GM23338 (cell line): ENCODE measurements around the gene TTC12. TPM values are rescaled to one million over a fixed set of nuclear protein-coding genes. Genes with fewer than 3 reads are reported as not detected.

Experiments
- ATAC-seq: fragments of 200-7000 bp; cut with Tn5 transposase; 3 replicates; pipeline ENCODE4 v1.9.1; 2020
- DNase-seq: peaks from one replicate; pipeline ENCODE4 v3.0.0-alpha.2; 2015; ENCODE audit warnings: low spot score
- H2AFZ ChIP-seq: fragments of 200-600 bp; sonication (generic); 2 replicates; pipeline ENCODE4 v1.8.0; 2016; ENCODE audit warnings: antibody characterized with exemption, mild to moderate bottlenecking, moderate library complexity
- H3F3A ChIP-seq: fragments of 200-600 bp; sonication (generic); replicated peaks from 2 replicates; pipeline ENCODE4 v1.8.0; 2017; ENCODE audit warnings: antibody characterized with exemption, mixed run types, low read depth
- H3K27ac ChIP-seq: fragments of 200-600 bp; sonication (generic); 2 replicates; pipeline ENCODE4 v1.6.1; 2016; ENCODE audit warnings: low read depth
- H3K27me3 ChIP-seq: fragments of 200-600 bp; sonication (generic); 2 replicates; pipeline ENCODE4 v1.8.0; 2016; ENCODE audit warnings: mild to moderate bottlenecking, mixed run types, moderate library complexity; ENCODE audit not compliant: insufficient read depth
- H3K36me3 ChIP-seq: fragments of 200-600 bp; sonication (generic); 2 replicates; pipeline ENCODE4 v1.8.0; 2016; ENCODE audit warnings: mild to moderate bottlenecking; ENCODE audit not compliant: insufficient read depth
- H3K4me1 ChIP-seq: fragments of 200-600 bp; sonication (generic); 2 replicates; pipeline ENCODE4 v1.8.0; 2016; ENCODE audit warnings: mild to moderate bottlenecking, moderate library complexity; ENCODE audit not compliant: insufficient read depth
- H3K4me2 ChIP-seq: fragments of 200-600 bp; sonication (generic); 2 replicates; pipeline ENCODE4 v1.7.1; 2017; ENCODE audit warnings: mixed run types
- H3K4me3 ChIP-seq: fragments of 200-600 bp; sonication (generic); 2 replicates; pipeline ENCODE4 v1.6.1; 2016; ENCODE audit warnings: mixed run types
- H3K79me2 ChIP-seq: fragments of 200-600 bp; sonication (generic); replicated peaks from 2 replicates; pipeline ENCODE4 v1.8.0; 2017; ENCODE audit warnings: mild to moderate bottlenecking; ENCODE audit not compliant: insufficient read depth
- H3K9me2 ChIP-seq: fragments of 200-600 bp; sonication (generic); 2 replicates; pipeline ENCODE4 v1.8.0; 2017; ENCODE audit not compliant: insufficient read depth
- H4K20me1 ChIP-seq: fragments of 200-600 bp; sonication (generic); replicated peaks from 2 replicates; pipeline ENCODE4 v1.8.0; 2017; ENCODE audit warnings: mild to moderate bottlenecking; ENCODE audit not compliant: insufficient read depth
- H3K27ac Mint-ChIP-seq: 2 replicates; pipeline ENCODE4 v1.8.0; 2020; ENCODE audit warnings: inconsistent platforms, mild to moderate bottlenecking, moderate library complexity, mixed read lengths
- H3K27me3 Mint-ChIP-seq: 3 replicates; pipeline ENCODE4 v1.8.0; 2022; ENCODE audit warnings: low read depth, mild to moderate bottlenecking, moderate library complexity, mixed read lengths, inconsistent platforms; ENCODE audit not compliant: insufficient read depth, poor library complexity
- H3K36me3 Mint-ChIP-seq: 3 replicates; pipeline ENCODE4 v1.8.0; 2021; ENCODE audit warnings: low read depth, mild to moderate bottlenecking, inconsistent platforms, moderate library complexity, mixed read lengths
- H3K4me1 Mint-ChIP-seq: 3 replicates; pipeline ENCODE4 v1.8.0; 2020; ENCODE audit warnings: mild to moderate bottlenecking, inconsistent platforms, mixed read lengths
- H3K4me3 Mint-ChIP-seq: 3 replicates; pipeline ENCODE4 v1.8.0; 2021; ENCODE audit warnings: moderate library complexity, mild to moderate bottlenecking, inconsistent platforms, mixed read lengths
- H3K9me3 Mint-ChIP-seq: 3 replicates; pipeline ENCODE4 v1.8.0; 2020; ENCODE audit warnings: moderate library complexity, mild to moderate bottlenecking, inconsistent platforms, mixed read lengths
- CREB1 ChIP-seq: fragments of 250-450 bp; sonication (Bioruptor Pico); IDR thresholded peaks from 2 replicates; pipeline ENCODE4 v1.5.0; 2020; ENCODE audit warnings: low read depth, mild to moderate bottlenecking, moderate library complexity
- EZH2 ChIP-seq: fragments of 200-600 bp; sonication (generic); IDR thresholded peaks from one replicate; pipeline ENCODE4 v1.8.0; 2017; ENCODE audit warnings: antibody characterized with exemption, mild to moderate bottlenecking, low read depth; ENCODE audit not compliant: unreplicated experiment
- EZH2phosphoT487 ChIP-seq: fragments of 200-600 bp; sonication (generic); IDR thresholded peaks from one replicate; pipeline ENCODE4 v1.8.1; 2018; ENCODE audit warnings: antibody characterized with exemption; ENCODE audit not compliant: unreplicated experiment
- JUNB ChIP-seq: IDR thresholded peaks from one replicate; pipeline ENCODE4 v1.6.1; 2016; ENCODE audit warnings: antibody characterized with exemption; ENCODE audit not compliant: unreplicated experiment
- NANOG ChIP-seq: IDR thresholded peaks from 2 replicates; pipeline ENCODE4 v1.6.1; 2016; ENCODE audit warnings: antibody characterized with exemption, borderline replicate concordance
- POLR2AphosphoS5 ChIP-seq: IDR thresholded peaks from 2 replicates; pipeline ENCODE4 v1.6.1; 2016; ENCODE audit warnings: antibody characterized with exemption, low read depth
- STAT1 ChIP-seq: IDR thresholded peaks from one replicate; pipeline ENCODE4 v1.6.1; 2016; ENCODE audit warnings: antibody characterized with exemption; ENCODE audit not compliant: unreplicated experiment
- ZNF114 ChIP-seq: fragments of 250-450 bp; sonication (Bioruptor Pico); IDR thresholded peaks from 2 replicates; pipeline ENCODE4 v1.5.0; 2020; ENCODE audit warnings: mild to moderate bottlenecking, moderate library complexity
- ZNF331 ChIP-seq: fragments of 250-450 bp; sonication (Bioruptor Pico); IDR thresholded peaks from 2 replicates; pipeline ENCODE4 v1.5.0; 2020; ENCODE audit warnings: low read depth, mild to moderate bottlenecking, moderate library complexity
- polyA plus RNA-seq: library from polyadenylated mRNA; unstranded; fragments of >200 nt; fragmentation: Nextera tagmentation; extraction: Ambion mirVana; gene quantifications from 2 replicates; pipeline ENCODE4 v1.2.1, GENCODE V29; 2016
- total RNA-seq: library from RNA; depleted of rRNA; stranded (reverse); fragments of >200 nt; shearing (Covaris generic); gene quantifications from 2 replicates; pipeline ENCODE4 v1.2.3, GENCODE V29; 2014
- TF ChIP-seq, protein P1 (sequence below), 2 experiments: fragments of 200-600 bp in 1 of 2; sonication (generic) in 1 of 2; conservative IDR thresholded peaks; 2 replicates each; pipeline versions ENCODE4 v1.5.1 to v1.6.1; 2016 to 2017; ENCODE audit warnings: antibody characterized with exemption in 2 of 2, low read depth in 2 of 2, mild to moderate bottlenecking in 2 of 2, moderate library complexity in 1 of 2
- TF ChIP-seq, protein P2 (sequence below): IDR thresholded peaks from one replicate; pipeline ENCODE4 v1.6.1; 2018; ENCODE audit warnings: antibody characterized with exemption; ENCODE audit not compliant: unreplicated experiment
- TF ChIP-seq, protein P3 (sequence below): fragments of 250-450 bp; sonication (Bioruptor Pico); IDR thresholded peaks from 2 replicates; pipeline ENCODE4 v1.5.0; 2020; ENCODE audit warnings: mild to moderate bottlenecking, moderate library complexity
- TF ChIP-seq, protein P4 (sequence below): IDR thresholded peaks from 2 replicates; pipeline ENCODE4 v1.6.1; 2016; ENCODE audit warnings: antibody characterized with exemption

The TTC12 gene
- total and polyA plus RNA-seq, 2 experiments from 2014 or later, result 3.4 to 12.5 TPM

DNA sequence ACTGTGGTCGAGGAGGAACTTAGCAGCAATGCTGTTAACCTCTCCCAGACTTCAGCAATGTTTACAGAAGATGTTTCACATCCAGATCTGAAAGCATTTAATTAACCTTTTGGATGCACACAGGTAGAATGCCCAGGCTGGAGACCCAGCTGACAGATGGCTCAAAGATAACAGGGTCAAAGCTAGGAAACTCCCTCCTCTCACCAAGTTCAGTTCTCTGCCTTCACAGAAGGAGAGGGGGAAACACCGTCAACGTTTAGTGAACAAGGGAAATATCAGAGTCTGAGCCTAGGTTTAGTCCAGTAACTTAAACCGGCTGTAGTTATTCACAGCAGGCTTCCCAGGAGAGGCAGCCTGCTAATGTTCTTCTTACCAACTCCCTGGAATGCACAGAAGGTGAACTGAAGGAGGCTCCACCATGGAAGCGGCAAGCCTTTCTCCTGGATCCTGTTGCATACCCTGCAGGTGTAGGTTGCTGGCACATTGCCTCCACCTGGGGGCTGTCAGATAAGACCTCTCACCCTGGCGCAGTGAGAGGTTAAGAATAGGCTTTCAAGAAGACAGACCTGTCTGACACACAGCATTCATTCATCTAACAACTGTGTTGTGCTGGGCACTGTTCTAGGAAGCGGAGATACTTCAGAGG is 49.7 kb downstream of the TTC12 start:
- Histone ChIP-seq H3F3A (no peaks in the 10 kb centered on the region), H3K4me3 (no peak overlapping the region), H3K9me2 (peaks cover 5% of the 10 kb centered on the region; the same call in 1 of the 2 replicates), H4K20me1 (no peaks in the 10 kb centered on the region), H3K4me1 (no peaks in the 10 kb centered on the region), H3K27me3 (no peaks in the 10 kb centered on the region), H3K4me2 (no peak overlapping the region), H3K79me2 (no peaks in the 10 kb centered on the region), H2AFZ (no peak overlapping the region), H3K27ac (no peak overlapping the region), H3K36me3 (no peaks in the 10 kb centered on the region)
- H3K4me3 Mint-ChIP-seq, result no peak overlapping the region
- no peak overlapping the region for H3K27ac Mint-ChIP-seq
- H3K9me3 Mint-ChIP-seq, result no peaks in the 10 kb centered on the region
- H3K36me3 Mint-ChIP-seq, result no peaks in the 10 kb centered on the region
- H3K27me3 Mint-ChIP-seq, result no peaks in the 10 kb centered on the region
- peaks cover 10% of the 10 kb centered on the region for H3K4me1 Mint-ChIP-seq
- ATAC-seq, result peak; percentile 39
- peak; percentile 7 for DNase-seq
- no peak for TF ChIP-seq NANOG
- TF ChIP-seq STAT1, result no peak
- no peak for TF ChIP-seq EZH2
- TF ChIP-seq, protein P1, sequence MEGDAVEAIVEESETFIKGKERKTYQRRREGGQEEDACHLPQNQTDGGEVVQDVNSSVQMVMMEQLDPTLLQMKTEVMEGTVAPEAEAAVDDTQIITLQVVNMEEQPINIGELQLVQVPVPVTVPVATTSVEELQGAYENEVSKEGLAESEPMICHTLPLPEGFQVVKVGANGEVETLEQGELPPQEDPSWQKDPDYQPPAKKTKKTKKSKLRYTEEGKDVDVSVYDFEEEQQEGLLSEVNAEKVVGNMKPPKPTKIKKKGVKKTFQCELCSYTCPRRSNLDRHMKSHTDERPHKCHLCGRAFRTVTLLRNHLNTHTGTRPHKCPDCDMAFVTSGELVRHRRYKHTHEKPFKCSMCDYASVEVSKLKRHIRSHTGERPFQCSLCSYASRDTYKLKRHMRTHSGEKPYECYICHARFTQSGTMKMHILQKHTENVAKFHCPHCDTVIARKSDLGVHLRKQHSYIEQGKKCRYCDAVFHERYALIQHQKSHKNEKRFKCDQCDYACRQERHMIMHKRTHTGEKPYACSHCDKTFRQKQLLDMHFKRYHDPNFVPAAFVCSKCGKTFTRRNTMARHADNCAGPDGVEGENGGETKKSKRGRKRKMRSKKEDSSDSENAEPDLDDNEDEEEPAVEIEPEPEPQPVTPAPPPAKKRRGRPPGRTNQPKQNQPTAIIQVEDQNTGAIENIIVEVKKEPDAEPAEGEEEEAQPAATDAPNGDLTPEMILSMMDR (conservative IDR thresholded peaks at IDR 0.05; ENCODE audit: low read depth in 2 of 2), result no peak
- TF ChIP-seq POLR2AphosphoS5, result no peak
- no peak for TF ChIP-seq JUNB
- no peak for TF ChIP-seq ZNF331 (CRISPR knock-in tag)
- TF ChIP-seq, protein P2, sequence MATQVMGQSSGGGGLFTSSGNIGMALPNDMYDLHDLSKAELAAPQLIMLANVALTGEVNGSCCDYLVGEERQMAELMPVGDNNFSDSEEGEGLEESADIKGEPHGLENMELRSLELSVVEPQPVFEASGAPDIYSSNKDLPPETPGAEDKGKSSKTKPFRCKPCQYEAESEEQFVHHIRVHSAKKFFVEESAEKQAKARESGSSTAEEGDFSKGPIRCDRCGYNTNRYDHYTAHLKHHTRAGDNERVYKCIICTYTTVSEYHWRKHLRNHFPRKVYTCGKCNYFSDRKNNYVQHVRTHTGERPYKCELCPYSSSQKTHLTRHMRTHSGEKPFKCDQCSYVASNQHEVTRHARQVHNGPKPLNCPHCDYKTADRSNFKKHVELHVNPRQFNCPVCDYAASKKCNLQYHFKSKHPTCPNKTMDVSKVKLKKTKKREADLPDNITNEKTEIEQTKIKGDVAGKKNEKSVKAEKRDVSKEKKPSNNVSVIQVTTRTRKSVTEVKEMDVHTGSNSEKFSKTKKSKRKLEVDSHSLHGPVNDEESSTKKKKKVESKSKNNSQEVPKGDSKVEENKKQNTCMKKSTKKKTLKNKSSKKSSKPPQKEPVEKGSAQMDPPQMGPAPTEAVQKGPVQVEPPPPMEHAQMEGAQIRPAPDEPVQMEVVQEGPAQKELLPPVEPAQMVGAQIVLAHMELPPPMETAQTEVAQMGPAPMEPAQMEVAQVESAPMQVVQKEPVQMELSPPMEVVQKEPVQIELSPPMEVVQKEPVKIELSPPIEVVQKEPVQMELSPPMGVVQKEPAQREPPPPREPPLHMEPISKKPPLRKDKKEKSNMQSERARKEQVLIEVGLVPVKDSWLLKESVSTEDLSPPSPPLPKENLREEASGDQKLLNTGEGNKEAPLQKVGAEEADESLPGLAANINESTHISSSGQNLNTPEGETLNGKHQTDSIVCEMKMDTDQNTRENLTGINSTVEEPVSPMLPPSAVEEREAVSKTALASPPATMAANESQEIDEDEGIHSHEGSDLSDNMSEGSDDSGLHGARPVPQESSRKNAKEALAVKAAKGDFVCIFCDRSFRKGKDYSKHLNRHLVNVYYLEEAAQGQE, result no peak
- TF ChIP-seq EZH2phosphoT487, result no peak
- TF ChIP-seq, protein P3, sequence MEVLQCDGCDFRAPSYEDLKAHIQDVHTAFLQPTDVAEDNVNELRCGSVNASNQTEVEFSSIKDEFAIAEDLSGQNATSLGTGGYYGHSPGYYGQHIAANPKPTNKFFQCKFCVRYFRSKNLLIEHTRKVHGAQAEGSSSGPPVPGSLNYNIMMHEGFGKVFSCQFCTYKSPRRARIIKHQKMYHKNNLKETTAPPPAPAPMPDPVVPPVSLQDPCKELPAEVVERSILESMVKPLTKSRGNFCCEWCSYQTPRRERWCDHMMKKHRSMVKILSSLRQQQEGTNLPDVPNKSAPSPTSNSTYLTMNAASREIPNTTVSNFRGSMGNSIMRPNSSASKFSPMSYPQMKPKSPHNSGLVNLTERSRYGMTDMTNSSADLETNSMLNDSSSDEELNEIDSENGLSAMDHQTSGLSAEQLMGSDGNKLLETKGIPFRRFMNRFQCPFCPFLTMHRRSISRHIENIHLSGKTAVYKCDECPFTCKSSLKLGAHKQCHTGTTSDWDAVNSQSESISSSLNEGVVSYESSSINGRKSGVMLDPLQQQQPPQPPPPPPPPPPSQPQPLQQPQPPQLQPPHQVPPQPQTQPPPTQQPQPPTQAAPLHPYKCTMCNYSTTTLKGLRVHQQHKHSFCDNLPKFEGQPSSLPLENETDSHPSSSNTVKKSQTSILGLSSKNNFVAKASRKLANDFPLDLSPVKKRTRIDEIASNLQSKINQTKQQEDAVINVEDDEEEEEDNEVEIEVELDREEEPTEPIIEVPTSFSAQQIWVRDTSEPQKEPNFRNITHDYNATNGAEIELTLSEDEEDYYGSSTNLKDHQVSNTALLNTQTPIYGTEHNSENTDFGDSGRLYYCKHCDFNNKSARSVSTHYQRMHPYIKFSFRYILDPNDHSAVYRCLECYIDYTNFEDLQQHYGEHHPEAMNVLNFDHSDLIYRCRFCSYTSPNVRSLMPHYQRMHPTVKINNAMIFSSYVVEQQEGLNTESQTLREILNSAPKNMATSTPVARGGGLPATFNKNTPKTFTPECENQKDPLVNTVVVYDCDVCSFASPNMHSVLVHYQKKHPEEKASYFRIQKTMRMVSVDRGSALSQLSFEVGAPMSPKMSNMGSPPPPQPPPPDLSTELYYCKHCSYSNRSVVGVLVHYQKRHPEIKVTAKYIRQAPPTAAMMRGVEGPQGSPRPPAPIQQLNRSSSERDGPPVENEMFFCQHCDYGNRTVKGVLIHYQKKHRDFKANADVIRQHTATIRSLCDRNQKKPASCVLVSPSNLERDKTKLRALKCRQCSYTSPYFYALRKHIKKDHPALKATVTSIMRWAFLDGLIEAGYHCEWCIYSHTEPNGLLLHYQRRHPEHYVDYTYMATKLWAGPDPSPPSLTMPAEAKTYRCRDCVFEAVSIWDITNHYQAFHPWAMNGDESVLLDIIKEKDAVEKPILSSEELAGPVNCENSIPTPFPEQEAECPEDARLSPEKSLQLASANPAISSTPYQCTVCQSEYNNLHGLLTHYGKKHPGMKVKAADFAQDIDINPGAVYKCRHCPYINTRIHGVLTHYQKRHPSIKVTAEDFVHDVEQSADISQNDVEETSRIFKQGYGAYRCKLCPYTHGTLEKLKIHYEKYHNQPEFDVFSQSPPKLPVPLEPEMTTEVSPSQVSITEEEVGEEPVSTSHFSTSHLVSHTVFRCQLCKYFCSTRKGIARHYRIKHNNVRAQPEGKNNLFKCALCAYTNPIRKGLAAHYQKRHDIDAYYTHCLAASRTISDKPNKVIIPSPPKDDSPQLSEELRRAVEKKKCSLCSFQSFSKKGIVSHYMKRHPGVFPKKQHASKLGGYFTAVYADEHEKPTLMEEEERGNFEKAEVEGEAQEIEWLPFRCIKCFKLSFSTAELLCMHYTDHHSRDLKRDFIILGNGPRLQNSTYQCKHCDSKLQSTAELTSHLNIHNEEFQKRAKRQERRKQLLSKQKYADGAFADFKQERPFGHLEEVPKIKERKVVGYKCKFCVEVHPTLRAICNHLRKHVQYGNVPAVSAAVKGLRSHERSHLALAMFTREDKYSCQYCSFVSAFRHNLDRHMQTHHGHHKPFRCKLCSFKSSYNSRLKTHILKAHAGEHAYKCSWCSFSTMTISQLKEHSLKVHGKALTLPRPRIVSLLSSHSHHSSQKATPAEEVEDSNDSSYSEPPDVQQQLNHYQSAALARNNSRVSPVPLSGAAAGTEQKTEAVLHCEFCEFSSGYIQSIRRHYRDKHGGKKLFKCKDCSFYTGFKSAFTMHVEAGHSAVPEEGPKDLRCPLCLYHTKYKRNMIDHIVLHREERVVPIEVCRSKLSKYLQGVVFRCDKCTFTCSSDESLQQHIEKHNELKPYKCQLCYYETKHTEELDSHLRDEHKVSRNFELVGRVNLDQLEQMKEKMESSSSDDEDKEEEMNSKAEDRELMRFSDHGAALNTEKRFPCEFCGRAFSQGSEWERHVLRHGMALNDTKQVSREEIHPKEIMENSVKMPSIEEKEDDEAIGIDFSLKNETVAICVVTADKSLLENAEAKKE (CRISPR knock-in tag), result no peak
- TF ChIP-seq, protein P4, sequence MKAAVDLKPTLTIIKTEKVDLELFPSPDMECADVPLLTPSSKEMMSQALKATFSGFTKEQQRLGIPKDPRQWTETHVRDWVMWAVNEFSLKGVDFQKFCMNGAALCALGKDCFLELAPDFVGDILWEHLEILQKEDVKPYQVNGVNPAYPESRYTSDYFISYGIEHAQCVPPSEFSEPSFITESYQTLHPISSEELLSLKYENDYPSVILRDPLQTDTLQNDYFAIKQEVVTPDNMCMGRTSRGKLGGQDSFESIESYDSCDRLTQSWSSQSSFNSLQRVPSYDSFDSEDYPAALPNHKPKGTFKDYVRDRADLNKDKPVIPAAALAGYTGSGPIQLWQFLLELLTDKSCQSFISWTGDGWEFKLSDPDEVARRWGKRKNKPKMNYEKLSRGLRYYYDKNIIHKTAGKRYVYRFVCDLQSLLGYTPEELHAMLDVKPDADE, result no peak
- TF ChIP-seq ZNF114 (CRISPR knock-in tag), result no peak
- no peak for TF ChIP-seq CREB1 (CRISPR knock-in tag)
